HG03460 (cell line): ENCODE measurements around the gene KCTD2.
A peak's percentile ranks its signal among the peaks of the same experiment; 100 is the strongest.
"Not testable (repeated sequence)": the region's sequence is repeated elsewhere in the genome, so short reads cannot be mapped to it uniquely, and the experiment has no call there.

Experiments used
- ATAC-seq: cut with Tn5 transposase; IDR thresholded peaks from one replicate; pipeline ENCODE4 v1.9.1; 2021; ENCODE audit not compliant: unreplicated experiment

Gene KCTD2

DNA sequence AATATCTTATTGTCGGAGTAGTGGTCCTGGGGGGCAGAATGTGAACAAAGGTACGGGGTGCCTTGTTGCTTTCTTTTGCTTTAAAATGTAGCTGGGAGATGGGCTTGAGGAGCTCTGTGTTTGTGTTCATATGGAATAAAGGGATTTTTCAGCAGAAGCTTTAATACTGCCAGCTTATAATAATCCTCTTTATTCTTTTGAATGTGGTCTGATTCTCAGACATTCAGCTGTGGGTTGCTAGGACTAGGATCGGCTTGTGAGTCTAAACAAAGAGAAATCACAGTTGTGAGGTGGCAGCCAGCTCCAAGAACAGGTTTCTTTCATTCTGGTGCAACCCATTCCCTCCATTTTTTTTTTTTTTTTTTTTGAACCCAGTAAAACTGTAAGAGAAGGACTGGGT lies 27.3 kb upstream of the KCTD2 start:
- ATAC-seq = no peak

DNA sequence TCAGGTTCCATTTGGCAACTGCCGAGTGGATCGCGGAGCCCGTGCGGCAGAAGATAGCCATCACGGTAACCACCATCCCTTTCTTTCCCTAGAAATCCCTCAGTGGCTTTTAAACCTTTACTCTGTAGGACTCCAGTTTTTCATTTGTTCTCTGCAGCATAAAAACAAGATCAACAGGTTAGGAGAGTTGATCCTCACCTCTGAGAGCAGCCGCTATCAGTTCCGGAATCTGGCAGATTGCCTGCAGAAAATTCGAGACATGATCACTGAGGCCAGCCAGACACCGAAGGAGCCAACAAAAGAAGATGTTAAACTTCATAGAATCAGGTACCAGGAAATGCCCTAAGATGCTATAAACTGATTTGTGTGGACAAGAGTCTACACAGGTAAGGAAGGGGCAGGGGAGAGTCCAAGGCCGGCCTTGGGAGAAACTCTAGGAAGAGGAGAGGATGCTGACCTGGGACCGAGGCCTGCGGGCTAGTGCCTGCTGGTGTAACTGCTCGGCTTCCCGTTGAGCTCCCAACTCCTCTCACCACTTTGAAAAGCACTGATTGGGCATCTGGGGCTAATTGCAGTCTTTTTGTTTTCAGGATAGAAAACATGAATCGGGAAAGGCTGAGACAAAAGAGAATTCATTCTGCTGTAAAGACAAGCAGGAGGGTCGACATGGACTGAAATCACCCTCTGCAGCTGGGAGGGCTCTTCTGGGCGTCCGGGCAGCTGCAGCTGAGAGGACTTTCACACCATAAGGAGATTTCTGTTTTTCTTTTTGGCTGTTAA lies 26.5 kb upstream of the KCTD2 start:
- ATAC-seq = no peak

DNA sequence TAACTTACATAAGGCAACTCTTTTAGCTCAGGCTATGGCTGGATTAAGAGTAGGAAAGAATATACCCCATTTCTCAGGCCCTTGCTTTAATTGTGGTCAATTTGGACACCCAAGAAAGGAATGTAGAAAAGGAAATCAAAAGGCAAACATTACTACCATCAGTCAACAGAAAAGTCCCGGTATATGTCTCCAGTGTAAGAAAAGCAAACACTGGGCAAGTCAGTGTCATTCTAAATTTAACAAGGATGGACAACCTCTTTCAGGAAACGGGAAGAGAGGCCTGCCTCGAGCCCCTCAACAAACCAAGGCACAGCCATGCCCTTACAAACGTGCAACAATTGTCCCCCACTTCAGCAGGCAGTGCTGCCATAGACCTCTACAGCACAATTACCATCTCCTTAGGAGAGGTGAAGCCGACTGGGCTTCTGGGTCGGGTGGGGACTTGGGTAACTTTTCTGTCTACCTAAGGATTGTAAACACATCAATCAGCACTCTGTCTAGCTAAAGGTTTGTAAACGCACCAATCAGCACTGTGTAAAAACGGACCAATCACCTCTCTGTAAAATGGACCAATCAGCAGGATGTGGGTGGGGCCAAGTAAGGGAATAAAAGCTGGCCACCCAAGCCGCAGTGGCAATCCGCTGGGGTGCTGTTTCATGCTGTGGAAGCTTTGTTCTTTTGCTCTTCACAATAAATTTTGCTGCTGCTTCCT lies 22.2 kb upstream of the KCTD2 start:
- ATAC-seq = no peak

DNA sequence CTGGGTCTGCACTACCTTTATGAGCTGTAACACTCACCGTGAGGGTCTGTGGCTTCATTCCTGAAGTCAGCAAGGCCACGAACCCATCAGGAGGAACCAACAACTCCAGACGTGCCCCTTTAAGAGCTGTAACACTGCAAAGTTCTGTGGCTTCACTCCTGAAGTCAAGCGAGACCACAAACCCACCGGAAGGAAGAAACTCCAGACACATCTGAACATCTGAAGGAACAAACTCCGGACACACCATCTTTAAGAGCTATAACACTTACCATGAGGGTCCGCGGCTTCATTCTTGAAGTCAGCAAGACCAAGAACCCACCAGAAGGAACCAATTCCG lies 21.7 kb upstream of the KCTD2 start:
- ATAC-seq = not testable (repeated sequence)

DNA sequence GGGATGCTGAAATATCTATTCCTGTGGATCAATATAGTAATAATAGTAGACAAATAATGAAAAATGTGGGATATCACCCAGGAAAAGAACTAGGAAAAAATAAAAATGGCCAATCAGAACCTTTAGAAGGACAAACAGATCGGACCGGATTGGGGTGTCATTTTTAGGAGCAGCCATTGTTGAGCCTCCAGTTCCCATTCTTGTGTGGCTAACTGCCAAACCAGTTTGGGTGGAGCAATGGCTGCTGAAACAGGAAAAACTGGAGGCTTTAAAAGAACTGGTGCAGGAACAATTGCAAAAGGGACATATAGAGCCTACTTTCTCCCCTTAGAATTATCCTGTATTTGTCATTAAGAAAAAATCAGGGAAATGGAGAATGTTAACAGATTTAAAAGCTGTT lies 20.4 kb upstream of the KCTD2 start:
- ATAC-seq = not testable (repeated sequence)

DNA sequence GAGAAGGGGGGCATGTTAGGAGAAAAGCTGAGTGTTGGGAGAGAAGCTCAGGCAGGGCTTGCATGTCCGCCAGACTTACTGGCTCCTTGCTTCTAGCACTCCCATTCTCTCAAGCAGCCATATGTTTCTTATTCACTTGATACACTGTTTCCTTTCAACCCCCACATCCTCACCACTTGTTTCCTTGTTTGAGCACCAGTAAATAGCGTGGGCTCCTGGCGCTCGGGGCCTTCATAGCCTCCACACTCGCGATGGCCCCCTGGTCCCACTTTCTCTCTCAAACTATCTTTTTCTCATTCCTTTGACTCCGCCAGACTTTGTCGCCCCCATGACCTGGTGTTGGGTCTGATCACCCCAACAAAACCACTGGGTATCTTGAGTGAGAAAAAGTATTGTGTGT lies 16.9 kb upstream of the KCTD2 start:
- ATAC-seq = no peak

DNA sequence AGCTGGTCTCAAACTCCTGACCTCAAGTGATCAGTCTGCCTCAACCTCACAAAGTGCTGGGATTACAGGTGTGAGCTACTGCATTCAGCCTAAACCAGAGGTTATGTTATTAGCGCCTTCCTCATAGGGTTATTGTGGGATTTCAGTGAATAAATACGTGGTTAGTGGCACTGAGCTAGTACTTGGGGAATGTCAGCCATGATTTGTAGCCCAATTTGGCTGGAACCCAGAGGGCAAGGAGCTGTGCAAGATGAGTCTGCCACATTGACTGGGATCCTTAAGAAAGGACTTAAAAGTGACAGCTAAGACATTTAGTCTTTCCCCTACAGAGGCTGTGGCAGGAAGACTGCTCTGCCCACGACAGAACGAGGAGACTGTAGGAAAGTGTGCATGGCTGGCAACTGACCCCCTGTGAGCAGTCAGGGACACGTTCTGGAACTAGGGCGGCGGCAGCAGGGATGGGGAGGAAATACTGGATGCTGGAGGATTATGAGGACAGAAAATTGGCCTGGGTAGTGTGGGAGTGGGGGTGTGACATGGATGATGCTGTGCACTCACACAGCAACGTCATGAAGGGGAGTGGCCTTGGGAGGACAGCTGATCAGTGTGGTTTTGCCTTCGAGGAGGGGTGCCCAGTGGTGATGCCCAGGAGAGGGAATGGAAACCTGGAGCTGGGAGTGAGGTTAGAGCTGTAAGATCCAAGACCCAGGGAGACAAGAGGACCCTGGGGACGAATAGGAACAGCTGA lies 14.9 kb upstream of the KCTD2 start:
- ATAC-seq = no peak

DNA sequence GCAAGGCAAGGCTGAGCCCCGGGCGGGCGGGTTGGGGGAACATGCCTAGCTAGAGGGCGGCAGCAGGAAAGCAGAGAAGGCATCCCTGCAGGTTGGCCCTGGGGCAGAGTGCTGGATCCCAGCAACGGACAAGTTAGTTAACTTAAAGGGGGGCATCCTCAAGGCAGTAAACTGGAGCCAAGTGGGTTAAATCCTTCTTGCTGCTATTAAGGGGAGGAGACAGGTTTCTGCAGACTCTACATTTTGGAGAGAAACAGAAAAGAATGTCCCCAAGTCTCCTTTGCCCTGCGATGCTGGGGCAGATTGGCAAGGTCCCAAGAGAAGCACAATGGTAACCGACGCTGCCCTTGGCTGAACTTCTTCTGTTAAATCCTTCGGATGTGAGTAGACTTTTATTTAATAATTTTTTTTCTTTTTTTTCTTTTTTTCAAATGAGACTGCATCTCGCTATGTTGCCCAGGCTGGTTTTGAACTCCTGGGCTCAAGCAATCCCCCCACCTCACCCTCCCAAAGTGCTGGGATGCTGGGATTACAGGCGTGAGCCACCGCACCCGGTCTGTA lies 14.2 kb upstream of the KCTD2 start:
- no peak for ATAC-seq

DNA sequence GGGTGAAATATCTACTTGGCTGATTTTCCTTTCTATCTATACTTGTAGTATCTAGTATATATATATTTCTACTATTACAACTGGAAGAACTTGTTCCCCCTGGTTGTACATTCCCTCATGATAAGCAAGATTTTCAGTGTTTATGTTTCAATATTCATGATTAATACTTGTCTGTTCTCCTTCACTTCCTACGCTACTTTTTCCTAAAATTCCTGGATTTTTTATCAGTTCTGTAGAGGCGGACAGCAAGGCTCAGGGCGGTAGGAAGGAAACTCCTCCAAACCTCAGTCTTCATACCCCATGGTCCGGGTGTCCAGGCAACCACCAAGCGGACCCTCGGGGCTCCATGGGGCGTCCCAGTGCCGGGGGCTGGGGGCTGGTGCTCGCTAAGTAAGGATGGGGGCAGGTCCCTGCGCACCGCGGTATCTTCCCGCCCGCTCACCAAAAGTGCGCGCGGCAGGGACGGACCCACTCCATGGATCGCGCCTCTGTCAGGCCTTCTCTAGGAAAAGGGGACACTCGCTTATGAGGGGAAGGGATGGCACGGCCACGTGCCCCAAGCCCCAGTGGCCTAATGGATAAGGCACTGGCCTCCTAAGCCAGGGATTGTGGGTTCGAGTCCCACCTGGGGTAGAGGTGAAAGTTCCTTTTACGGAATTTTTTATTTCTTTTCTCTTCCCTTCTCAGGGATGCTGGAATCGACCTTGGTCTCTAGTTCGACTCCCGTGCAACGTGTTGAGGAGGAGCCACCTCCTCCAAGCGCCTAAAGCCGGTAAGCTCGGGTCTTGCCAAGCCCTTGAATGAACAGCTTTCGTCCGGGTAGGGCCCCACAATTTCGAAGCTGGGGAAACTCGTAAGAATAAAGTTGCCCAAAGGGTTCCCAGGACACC lies 13.4 kb upstream of the KCTD2 start:
- ATAC-seq = peak; percentile 35

DNA sequence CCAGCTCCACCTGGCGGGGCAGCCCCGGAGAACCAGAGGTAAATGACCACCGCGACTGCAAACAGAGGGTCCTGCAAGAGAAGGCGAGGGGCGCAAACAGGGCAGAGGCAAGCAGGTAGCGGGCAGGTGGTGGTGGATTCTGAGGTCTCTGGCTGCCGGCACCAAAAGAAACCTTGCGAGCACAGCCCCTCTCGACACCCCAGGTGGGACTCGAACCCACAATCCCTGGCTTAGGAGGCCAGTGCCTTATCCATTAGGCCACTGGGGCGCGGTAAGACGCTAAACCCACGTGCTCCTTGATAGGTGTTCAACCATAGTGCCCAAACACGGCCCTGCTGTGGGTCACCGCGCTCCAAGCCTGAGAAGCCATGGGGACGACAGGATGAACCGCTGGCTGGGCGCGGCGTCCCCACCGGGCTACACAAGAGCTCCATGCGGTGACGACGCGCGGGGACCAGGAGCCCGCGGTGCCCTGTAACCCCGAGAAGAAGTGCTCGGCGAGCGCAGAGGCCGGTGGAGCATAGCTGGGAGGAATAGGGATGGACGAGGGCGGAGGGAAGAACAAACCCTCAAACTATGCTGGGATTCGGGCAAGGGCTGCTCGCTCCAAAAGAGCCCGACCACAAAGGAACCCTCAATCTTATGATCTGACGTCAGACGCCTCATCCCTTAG lies 12.7 kb upstream of the KCTD2 start:
- ATAC-seq = peak; percentile 61

DNA sequence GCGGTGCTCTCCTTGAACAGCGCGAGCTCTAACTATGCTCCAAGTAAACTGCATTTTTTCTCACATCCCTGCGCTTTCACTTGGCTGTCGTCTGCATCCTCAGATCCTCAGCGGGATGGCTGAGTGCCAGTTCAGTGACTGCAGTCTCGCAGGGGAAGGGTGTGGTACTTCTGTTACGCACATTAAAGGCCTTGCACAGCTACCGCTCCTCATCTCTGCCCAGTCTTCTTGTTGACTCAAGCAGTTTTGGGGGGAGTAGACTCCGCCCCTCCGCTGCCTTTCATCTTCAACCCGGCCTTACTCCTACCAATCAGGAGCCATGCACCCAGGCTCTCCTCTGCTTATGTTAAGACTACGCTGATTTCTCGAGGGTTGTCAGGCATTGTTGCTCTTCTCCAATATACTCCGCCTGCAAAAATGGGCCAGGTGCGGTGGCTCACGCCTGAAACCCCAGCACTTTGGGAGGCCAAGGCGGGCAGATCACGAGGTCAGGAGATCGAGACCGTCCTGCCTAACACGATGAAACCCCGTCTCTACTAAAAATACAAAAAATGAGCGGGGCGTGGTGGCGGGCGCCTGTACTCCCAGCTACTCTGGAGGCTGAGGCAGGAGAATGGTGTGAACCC lies 10.3 kb upstream of the KCTD2 start:
- ATAC-seq = no peak

DNA sequence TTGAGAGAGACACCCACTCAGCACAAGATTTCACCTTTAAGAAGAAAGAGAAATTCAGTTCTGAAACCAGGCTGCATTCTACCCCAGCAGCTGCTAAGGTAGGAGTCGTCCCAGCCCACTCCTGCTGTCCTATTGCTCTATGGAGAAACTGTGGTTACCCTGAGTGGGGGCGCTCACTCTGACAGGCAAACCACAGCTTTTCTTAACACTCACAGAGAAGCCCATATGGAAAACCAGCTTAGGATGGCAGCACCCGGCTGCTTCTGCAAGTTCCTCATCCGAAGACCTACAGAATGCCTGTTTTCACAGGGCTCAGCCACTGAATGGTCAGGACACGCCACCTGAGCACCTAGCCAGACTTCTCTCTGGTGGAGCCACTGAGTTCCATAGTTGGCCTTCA lies 7.8 kb upstream of the KCTD2 start:
- ATAC-seq = no peak

DNA sequence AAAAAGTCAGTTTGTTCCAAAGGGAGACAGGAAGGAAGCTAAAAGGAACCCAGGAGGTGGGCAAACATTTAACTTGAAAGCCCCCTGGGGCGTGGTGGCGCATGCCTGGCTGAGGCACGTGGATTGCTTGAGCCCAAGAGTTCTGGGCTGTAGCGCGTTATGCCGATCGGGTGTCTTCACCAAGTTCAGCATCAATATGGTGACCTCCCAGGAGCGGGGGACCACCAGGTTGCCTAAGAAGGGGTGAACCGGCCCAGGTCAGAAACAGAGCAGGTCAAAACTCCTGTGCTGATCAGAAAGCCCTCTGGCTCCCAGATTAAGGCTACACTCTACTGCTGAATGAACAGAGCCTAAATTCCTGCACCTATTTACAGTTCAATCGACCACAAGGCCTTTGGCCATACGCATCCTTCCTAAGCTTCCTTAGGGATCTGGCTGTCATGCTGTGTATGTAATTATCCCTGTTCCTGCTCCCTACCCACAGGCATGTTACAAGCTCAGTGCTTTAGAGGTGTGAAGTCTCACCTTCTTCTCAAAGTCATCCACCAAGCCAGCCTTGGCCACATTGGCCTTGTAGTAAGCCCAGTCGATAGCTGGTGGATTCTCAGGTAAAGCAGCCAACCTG lies 5.3 kb upstream of the KCTD2 start:
- ATAC-seq = no peak

DNA sequence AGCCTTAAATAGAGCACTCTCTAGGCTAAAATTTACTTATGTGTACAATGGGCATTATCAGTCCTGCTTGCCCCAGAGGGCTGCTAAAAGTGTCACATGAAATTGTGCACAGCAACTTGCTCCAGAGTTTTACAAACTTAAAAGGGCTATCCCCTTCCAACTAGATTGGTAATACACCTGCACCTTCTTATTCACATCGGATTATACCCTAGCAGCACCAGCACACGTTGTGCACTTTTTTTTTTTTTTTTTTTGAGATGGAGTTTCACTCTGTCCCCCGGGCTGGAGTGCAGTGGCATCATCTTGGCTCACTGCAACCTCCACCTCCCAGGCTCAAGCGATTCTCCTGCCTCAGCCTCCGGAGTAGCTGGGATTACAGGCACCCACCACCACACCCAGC lies 3.2 kb upstream of the KCTD2 start:
- ATAC-seq = not testable (repeated sequence)

DNA sequence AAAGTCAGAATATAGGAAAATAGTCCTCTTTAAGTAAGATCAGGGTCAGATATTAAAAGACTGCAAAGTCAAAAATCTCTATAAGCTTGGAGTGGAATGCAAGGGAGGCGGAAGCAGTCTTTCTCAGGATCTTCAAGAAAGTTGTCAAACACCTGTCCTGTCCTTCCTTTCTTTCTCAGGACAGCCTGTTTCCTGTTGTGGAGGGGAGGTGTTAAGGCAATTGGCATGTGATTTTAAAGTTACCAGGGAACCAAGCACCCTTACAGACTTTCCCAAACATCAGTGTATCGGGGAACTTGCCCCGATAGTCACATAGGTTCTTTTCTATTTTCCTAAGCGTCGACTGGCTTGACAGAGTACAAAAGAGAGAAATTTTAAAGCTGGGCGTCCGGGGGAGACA lies 2.3 kb upstream of the KCTD2 start:
- ATAC-seq = no peak

DNA sequence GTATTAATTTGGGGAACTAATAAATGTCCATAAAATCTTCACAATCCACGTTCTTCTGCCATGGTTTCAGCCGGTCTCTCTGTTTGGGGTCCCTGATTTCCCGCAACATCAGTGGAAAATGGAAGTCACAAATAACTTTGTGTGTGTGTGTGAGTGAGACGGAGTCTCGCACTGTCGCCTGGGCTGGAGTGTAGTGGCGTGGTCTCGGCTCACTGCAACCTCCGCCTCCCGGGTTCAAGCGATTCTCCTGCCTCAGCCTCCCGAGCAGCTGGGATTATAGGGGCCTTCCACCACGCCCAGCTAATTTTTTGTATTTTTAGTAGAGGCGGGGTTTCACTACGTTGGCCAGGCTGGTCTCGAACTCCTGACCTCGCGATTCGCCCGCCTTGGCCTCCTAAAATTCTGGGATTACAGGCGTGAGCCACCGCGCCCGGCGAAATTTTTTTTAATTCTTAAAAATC lies 1.0 kb upstream of the KCTD2 start:
- ATAC-seq = not testable (repeated sequence)

DNA sequence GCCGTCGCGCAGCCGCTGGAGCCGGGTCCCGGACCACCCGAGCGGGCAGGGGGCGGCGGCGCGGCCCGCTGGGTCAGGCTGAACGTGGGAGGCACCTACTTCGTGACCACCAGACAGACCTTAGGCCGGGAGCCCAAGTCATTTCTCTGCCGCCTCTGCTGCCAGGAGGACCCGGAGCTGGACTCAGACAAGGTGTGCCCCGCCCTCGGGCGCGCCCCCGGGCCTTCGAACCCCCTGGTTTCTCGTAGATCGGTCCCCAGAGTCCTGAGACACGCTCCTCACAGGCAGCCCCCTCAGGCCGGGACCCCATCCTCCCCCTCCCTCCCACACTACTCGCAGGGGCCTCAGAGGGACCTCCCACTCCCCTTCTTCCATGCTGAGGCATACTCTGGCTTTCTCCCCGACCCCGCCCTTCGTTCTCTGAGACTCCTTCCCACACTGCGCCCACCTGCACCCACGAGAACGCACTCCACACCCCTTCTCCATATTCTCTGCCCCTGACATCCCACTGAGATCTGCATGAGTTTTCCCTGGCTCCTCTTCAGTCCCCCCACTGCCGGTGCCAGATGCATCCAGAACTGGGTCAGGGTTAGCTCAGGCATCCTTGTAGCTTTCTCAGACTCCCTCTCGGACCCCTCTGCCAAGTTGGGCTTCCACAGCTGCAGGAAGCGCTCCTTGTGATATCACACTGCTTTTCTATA lies 523 bp downstream of the KCTD2 start:
- peak; percentile 5 for ATAC-seq

DNA sequence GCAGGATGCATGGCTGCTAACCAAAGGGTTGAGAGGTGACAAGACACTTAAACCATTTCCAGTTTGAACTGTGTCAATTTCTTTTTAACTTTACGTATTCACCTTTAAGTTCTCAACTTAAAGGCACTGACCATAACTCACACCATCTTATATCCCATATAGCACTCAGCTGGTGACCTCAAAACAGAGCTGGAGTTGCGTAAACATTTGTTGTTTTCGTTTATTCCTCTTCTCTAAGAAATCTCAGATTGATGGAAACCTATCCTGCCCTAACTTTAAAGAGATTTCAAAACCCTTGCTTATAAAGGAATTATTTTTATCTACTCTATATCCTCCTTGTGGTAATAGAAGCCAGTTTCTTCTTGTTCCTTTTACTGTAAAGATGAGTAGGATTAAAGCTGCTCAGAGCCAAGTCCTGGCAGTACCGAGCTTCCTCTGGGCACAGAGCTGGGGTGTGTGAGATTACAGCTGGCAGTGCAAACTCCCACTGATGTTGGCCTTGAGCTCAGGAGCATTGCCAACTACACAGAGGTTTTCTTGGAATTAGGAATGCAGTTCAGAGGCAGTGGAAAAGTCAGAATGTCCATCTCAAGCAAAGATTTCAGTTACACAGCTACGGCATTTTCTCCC lies 1.3 kb downstream of the KCTD2 start:
- ATAC-seq = no peak
